ENCODE data around the gene ELOVL7.
A peak's percentile ranks its signal among the peaks of the same experiment; 100 is the strongest.
"Not testable (repeated sequence)": the region's sequence is repeated elsewhere in the genome, so short reads cannot be mapped to it uniquely, and the experiment has no call there.

ELOVL7 gene

DNA sequence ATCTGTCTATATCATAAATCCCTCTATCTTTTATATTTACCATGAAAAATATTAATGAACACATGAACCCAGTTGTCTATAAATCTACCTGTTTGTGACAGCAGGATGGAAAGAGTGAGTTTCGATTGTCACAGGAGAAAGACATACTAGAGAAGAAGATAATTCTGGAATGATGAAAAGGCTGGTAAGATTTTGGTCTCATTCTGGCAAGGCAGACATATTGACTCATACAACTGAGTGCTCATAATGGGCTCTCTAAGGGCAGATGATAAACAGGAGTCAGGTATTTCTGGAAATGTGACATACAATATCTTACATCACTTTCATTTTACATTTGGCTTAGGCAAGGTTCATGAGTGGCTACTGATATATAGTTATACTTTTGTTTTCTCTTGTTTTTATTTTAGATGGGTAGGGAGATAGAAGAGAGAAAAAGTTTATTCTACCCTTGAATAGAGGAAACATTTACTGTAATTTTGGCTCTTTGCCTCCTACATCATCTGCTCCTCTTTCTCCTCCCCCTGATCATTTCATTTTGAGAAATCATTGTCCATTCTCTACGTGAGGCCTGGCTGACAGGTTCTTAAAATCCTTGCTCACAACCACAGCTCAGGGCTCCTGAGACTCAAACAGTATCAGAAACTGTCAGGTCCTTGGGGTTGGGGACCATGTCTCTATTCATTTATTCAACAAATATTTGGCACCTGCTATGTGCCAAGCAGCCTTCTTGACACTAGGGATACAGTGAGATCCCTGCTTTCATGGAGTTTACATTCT lies 14.4 kb downstream of the ELOVL7 start:
- DNase-seq: no peak

DNA sequence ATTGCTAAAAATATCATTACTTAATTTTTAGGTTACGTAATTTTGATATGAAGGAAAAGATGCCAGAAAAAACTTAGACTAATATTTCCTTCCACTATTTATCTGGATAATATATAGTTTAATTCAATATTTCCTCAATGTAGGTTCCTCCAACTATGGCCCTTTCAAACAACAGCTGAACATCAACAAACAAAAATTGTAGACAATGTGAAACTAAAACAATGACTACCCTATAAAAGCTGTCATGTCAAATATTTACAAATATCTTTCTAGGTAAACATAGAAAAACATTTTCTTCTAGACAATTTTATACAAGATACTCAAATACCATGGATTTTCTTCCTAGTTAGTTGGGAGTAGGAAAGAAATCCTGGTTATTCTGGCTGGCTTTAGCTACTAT lies 16.9 kb downstream of the ELOVL7 start:
- no peak for DNase-seq

GRCh38 chr5:60826653-60827052 lies 17.4 kb downstream of the ELOVL7 start:
- no peak for DNase-seq

- no peak for DNase-seq
Observed at GRCh38 chr5:60823574-60823973, 20.5 kb downstream of the ELOVL7 start.

DNA sequence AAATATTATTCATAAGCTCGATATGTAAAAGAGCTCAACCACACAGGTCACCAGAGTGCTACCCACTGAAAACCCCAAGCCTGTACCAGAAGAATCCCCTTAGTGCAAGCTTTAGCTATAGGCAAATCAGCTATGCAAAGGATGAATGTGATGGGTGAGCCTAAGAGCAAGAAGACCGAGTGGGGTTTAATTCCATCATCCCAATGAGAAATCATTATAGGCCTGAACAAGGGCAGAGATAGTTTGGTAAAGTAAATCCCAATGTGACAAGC lies 21.8 kb downstream of the ELOVL7 start:
- no peak for DNase-seq

- DNase-seq: no peak
Observed at GRCh38 chr5:60821488-60822284, 22.4 kb downstream of the ELOVL7 start.

- no peak for DNase-seq
Observed at GRCh38 chr5:60820593-60821487, 23.2 kb downstream of the ELOVL7 start.

DNA sequence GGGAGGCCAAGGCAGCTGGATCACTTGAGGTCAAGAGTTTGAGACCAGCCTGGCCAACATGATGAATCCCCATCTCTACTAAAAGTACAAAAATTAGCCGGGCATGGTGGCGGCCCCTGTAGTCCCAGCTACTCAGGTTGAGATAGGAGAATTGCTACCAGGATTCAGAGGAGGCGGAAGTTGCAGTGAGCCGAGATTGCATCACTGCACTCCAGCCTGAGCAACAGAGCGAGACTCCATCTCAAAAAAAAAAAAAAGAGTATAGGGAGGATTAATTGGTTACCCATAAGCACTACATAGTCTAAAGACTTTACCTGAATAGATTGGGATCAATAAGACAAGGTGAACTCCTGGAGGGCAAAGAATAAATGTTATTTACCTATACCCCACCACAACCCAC lies 27.9 kb downstream of the ELOVL7 start:
- DNase-seq: peak; percentile 10

DNA sequence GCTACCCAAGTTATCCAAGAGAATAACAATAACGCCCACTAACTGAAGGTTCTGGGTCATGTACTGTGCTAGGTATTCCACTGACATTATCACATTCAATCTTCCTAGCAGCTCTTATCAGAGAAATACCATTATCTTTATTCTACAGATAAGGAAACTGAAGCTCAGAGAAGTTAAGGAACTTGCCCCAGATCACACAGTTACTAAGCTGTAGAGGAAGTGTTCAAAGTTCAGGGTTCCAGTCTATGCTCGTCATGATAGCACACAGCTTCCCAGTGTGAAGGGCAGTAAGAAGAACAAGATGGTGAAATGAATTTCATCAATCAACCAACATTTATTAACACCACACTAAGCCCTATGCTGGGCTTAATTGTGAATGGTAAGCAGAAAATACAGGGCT lies 29.6 kb downstream of the ELOVL7 start:
- no peak for DNase-seq

DNA sequence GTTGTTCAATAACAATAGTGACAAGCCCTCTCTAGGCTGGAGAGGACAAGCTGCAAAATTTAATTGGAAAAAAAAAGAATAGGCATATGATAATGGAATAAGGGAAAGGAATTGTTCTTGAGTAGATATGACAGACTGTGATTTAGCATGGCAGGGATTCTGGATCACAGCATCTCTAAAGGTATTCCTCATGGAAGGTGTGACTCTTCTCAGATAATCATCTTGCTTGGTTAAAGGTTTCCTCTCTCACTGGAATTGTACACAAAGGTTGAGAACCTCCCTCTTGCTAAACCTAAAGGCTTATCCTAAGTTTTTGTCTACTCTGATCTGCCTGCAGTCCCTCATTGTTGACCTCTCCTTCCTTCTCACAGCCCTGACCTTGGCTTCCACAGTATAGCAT lies 31.6 kb downstream of the ELOVL7 start:
- DNase-seq: no peak

DNA sequence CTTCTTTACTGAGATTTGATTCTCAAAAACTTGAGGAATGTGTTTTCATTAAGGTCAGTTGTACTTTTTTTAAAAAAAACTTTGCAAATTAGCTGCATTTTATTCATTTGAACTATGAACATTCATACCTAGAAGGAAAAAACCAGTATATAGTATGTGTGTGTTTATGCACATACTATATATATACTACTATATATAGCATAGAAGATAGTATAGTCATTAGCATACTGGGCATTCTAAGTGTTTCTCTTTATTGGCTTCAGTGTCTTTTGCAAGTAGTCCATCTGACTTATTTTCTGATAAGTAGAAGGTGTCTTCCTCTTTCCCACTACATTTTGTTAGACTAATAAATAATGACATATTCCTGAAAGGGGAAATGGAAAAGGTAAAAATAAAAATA lies 33.0 kb downstream of the ELOVL7 start:
- DNase-seq: no peak

GRCh38 chr5:60810438-60811085 lies 33.5 kb downstream of the ELOVL7 start:
- peak; percentile 90 for DNase-seq

DNA sequence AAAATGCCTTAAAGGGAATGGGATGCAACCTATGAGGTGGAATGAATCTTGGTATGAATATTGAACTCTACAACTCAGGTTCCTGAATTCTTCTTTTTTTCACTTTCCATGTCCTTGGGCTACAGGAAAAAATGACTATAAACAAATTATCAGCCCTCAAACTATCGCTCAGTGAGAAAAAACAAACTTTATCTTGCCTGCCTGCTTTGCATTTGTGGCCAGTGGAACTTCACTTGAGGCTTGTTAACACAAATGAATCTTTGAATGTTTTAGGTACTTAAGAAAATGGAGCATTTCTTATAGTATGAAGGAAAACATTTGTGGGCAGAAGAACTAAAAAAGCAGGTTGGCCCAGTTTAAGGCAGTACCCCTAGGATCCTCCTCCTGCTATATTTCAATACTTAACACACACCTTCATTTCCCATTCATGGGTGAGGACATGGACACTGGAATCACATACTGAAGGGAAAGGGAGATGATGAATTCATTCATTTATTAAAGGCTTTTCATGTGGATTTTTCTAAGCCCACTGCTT lies 34.1 kb downstream of the ELOVL7 start:
- DNase-seq: no peak

GRCh38 chr5:60806591-60807243 lies 37.4 kb downstream of the ELOVL7 start:
- no peak for DNase-seq

GRCh38 chr5:60805463-60805862 lies 38.6 kb downstream of the ELOVL7 start:
- no peak for DNase-seq

- DNase-seq: no peak
Observed at GRCh38 chr5:60803712-60804111, 40.4 kb downstream of the ELOVL7 start.

DNA sequence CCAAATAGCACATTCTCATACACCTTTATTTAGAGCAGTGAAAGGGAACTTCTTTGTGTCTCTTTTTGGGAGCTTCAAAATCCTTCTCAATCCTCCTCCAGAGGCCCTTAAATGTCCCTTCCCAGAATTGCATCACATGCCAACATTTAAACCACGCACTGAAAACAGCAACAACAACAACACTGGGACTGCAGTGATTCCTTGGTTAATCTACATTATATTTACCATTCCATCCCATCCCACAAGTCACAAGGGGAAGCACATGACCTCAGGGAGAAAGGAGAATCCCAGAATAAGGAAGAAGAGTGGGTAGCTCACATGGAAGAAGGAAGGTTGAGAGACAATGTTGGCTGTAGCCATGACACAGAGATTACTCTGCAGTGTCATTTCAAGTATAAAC lies 41.1 kb downstream of the ELOVL7 start:
- DNase-seq: no peak

DNA sequence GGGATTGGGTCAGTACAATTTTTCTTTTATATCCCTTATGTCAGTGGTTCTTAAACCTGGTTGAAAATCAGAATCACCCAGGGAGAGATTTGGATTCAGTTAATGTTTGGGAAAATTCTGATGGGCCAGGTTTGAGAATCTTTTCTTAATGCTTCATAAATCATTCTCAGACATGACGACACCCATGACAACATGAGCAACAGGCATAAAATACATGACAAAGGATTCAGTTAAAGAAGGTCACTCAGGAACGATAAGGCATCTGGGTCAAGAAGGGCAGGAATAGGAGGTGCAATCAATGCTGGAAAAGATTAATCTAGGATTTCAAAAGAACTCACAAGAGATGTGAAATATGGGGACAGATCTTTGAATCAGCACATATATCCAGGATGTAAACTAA lies 41.8 kb downstream of the ELOVL7 start:
- no peak for DNase-seq

- DNase-seq: no peak
Observed at GRCh38 chr5:60797482-60798153, 46.5 kb downstream of the ELOVL7 start.

- DNase-seq: not testable (repeated sequence)
Observed at GRCh38 chr5:60795424-60795950, 48.6 kb downstream of the ELOVL7 start.

DNA sequence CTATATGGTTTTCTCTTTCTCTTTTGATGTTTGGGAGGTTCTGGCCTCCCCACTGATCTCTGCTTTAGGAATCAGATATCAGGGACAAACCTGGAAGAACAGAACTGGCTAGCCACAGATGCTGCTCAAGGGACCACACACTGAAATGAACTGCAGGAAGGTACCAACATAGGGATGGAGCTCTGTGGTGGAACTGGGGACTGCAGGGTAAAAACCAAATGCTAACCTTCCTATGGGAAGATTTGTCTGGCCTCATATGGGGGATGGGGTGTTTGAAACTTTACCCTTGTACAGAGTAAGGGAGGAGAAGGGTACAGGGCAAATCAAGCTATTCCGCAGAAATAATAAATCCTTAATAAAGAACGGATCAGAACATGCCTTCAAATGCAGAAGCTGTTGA lies 49.4 kb downstream of the ELOVL7 start:
- DNase-seq: no peak

Measured in kidney glomerular epithelial cell (primary cell).